Gastroesophageal sphincter (tissue), 3 donors: ENCODE data around the gene CUTA.

Experiments used
- POLR2A ChIP-seq, 2 donors: fragments of 450-650 bp; IDR thresholded peaks; one replicate each; pipeline ENCODE4 v1.6.1; 2017; ENCODE audit warnings: antibody characterized with exemption in 2 of 2, mild to moderate bottlenecking in 2 of 2, moderate library complexity in 1 of 2
- TF ChIP-seq, protein P1 (sequence below), 4 experiments: fragments of 200-600 bp in 2 of 4; fragments of 450-650 bp in 2 of 4; sonication (generic) in 1 of 4; IDR thresholded peaks; one replicate each; pipeline ENCODE4 v1.5.1; 2017 to 2019; ENCODE audit warnings: antibody characterized with exemption in 4 of 4, mild to moderate bottlenecking in 2 of 4, moderate library complexity in 2 of 4

DNA sequence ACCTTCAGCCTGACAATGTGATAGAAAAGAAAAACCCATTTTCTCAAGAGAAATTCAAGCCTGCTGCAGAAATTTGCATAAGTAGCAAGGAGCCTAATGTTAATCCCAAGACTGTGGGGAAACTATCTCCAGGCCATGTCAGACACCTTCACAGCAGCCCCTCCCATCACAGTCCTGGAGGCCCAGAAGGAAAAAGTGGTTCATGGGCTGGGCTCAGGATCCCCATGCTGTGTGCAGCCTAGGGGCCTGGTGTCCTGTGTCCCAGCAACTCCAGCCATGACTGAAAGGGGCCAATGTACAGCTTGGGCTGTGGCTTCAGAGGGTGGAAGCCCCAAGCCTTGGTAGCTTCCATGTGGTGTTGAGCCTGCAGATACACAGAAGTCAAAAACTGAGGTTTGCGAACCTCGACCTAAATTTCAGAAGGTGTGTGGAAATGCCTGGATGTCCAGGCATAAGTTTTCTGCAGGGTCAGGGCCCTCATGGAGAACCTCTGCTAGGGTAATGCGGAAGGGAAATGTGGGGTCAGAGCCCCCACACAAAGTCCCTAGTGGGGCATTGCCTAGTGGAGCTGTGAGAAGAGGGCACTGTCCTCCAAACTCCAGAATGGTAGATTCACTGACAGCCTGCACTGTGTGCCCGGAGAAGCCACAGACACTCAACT lies 48.3 kb upstream of the CUTA start:
- TF ChIP-seq POLR2A (IDR thresholded peaks at IDR 0.05) = no peak
- TF ChIP-seq, protein P1, sequence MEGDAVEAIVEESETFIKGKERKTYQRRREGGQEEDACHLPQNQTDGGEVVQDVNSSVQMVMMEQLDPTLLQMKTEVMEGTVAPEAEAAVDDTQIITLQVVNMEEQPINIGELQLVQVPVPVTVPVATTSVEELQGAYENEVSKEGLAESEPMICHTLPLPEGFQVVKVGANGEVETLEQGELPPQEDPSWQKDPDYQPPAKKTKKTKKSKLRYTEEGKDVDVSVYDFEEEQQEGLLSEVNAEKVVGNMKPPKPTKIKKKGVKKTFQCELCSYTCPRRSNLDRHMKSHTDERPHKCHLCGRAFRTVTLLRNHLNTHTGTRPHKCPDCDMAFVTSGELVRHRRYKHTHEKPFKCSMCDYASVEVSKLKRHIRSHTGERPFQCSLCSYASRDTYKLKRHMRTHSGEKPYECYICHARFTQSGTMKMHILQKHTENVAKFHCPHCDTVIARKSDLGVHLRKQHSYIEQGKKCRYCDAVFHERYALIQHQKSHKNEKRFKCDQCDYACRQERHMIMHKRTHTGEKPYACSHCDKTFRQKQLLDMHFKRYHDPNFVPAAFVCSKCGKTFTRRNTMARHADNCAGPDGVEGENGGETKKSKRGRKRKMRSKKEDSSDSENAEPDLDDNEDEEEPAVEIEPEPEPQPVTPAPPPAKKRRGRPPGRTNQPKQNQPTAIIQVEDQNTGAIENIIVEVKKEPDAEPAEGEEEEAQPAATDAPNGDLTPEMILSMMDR (IDR thresholded peaks at IDR 0.05) = no peak
